Esophagus muscularis mucosa (tissue), 4 donors: ENCODE results near the gene BCAS3. TPM values are rescaled to one million over a fixed set of nuclear protein-coding genes. Genes with fewer than 3 reads are reported as not detected.

Experiments used
- DNase-seq: peaks from one replicate; pipeline ENCODE4 v3.0.0-alpha.2; 2017; ENCODE audit errors: extremely low spot score
- H3K27ac ChIP-seq, 4 donors: fragments of 200-600 bp; sonication (generic); replicated peaks in 1 of 4; 1 replicate in 3 of 4; 2 replicates in 1 of 4; pipeline ENCODE4 v1.5.1; 2016 to 2019; ENCODE audit warnings: mild to moderate bottlenecking in 1 of 4
- H3K27me3 ChIP-seq, 4 donors: fragments of 200-600 bp; sonication (generic); one replicate each; pipeline versions ENCODE4 v1.5.1 to v1.6.0; 2016 to 2019
- H3K36me3 ChIP-seq, 4 donors: fragments of 200-600 bp; sonication (generic); one replicate each; pipeline ENCODE4 v1.5.1; 2016 to 2019
- H3K4me1 ChIP-seq, 4 donors: fragments of 200-600 bp; sonication (generic); one replicate each; pipeline ENCODE4 v1.5.1; 2016 to 2019
- H3K4me3 ChIP-seq, 4 donors: fragments of 200-600 bp; sonication (generic); 1 replicate in 2 of 4; 2 replicates in 2 of 4; pipeline ENCODE4 v1.5.1; 2016 to 2019; ENCODE audit warnings: mild to moderate bottlenecking in 4 of 4, moderate library complexity in 1 of 4
- H3K9me3 ChIP-seq, 4 donors: fragments of 200-600 bp; sonication (generic); 1 replicate in 3 of 4; 2 replicates in 1 of 4; pipeline ENCODE4 v1.5.1; 2016 to 2019
- CTCF ChIP-seq, 3 experiments: fragments of 200-600 bp in 2 of 3; fragments of 450-650 bp in 1 of 3; sonication (generic) in 2 of 3; IDR thresholded peaks; one replicate each; pipeline ENCODE4 v1.5.1; 2017 to 2019; ENCODE audit warnings: antibody characterized with exemption in 3 of 3, mild to moderate bottlenecking in 2 of 3, moderate library complexity in 1 of 3
- EP300 ChIP-seq: sonication (generic); formaldehyde crosslinking; IDR thresholded peaks from one replicate; pipeline ENCODE4 v1.6.1; 2017; ENCODE audit warnings: antibody characterized with exemption
- POLR2A ChIP-seq: fragments of 450-650 bp; IDR thresholded peaks from one replicate; pipeline ENCODE4 v1.6.1; 2017; ENCODE audit warnings: antibody characterized with exemption, moderate library complexity, mild to moderate bottlenecking, low read depth
- POLR2AphosphoS5 ChIP-seq, 2 donors: sonication (generic); formaldehyde crosslinking; IDR thresholded peaks; one replicate each; pipeline ENCODE4 v1.6.1; 2017; ENCODE audit warnings: antibody characterized with exemption in 2 of 2
- WGBS: methylation state at CpG from one replicate; pipeline ENCODE4 v1.1.5; 2018; 5-methylcytosine and 5-hydroxymethylcytosine counted together
- intact Hi-C: fragments of 100-400 bp; cut with DNase I; formaldehyde crosslinking; loops from one replicate; pipeline ENCODE4 v1.15.1; 2023
- total RNA-seq, 4 donors: library from RNA; depleted of rRNA; stranded (reverse); fragments of >200 nt; gene quantifications; one replicate each; pipeline versions ENCODE4 v1.1.0 to v1.2.1, GENCODE V29; 2016

The BCAS3 gene
- total RNA-seq, 4 donors from 2014 or later, result 17.4 to 25.7 (median 19.5) TPM

- Histone ChIP-seq H3K4me3 (no peak overlapping the region), H3K9me3 (no peaks in the 10 kb centered on the region), H3K4me1 (peaks cover 22 to 73% (median 60%) of the 10 kb centered on the region in 4 donors), H3K27ac (peak overlapping the region in 3 of 4 donors; percentile 73 to 78 (median 75)), H3K27me3 (no peaks in the 10 kb centered on the region), H3K36me3 (no peaks in the 10 kb centered on the region)
- WGBS, result 86% methylated on average over 15 of the region's 15 CpGs
- intact Hi-C loops, result no loop called here
- TF ChIP-seq EP300 (no peak), CTCF (IDR thresholded peaks at IDR 0.05) (no peak), POLR2AphosphoS5 (IDR thresholded peaks at IDR 0.05) (no peak), POLR2A (no peak)
- DNase-seq, result no peak
These were observed 635.0 kb downstream of the BCAS3 start for GRCh38 chr17:61312406-61313295.

- WGBS, result 81% methylated on average over 20 of the region's 21 CpGs
- DNase-seq, result no peak
- Histone ChIP-seq H3K27ac (peak overlapping the region; percentile 73 to 82 (median 76)), H3K27me3 (no peaks in the 10 kb centered on the region), H3K4me1 (peaks cover 22 to 64% (median 50%) of the 10 kb centered on the region in 4 donors), H3K36me3 (no peaks in the 10 kb centered on the region), H3K9me3 (no peaks in the 10 kb centered on the region), H3K4me3 (no peak overlapping the region)
- TF ChIP-seq EP300 (no peak), CTCF (IDR thresholded peaks at IDR 0.05) (no peak), POLR2A (no peak), POLR2AphosphoS5 (IDR thresholded peaks at IDR 0.05) (no peak)
- intact Hi-C loops, result no loop called here
These were observed 636.0 kb downstream of the BCAS3 start for GRCh38 chr17:61313461-61314326.

GRCh38 chr17:61314368-61315078 is 636.9 kb downstream of the BCAS3 start:
- no peaks in the 10 kb centered on the region for H3K9me3 ChIP-seq
- TF ChIP-seq POLR2A (no peak), CTCF (IDR thresholded peaks at IDR 0.05) (peak in 2 of 3 experiments; percentile 16 to 42), POLR2AphosphoS5 (IDR thresholded peaks at IDR 0.05) (peak; percentile 39 to 58)
- DNase-seq, result no peak
- no peaks in the 10 kb centered on the region for H3K36me3 ChIP-seq
- peaks cover 22 to 56% (median 42%) of the 10 kb centered on the region in 4 donors for H3K4me1 ChIP-seq
- no peaks in the 10 kb centered on the region for H3K27me3 ChIP-seq
- WGBS, result 38% methylated on average over 8 of the region's 8 CpGs
- H3K4me3 ChIP-seq, result no peak overlapping the region
- H3K27ac ChIP-seq, result peak overlapping the region; percentile 73 to 82 (median 76)
- intact Hi-C loops, result no loop called here

GRCh38 chr17:61316633-61317032 is 639.0 kb downstream of the BCAS3 start:
- intact Hi-C loops, result no loop called here
- H3K4me3 ChIP-seq, result no peak overlapping the region
- H3K27me3 ChIP-seq, result no peaks in the 10 kb centered on the region
- TF ChIP-seq POLR2AphosphoS5 (IDR thresholded peaks at IDR 0.05) (no peak), POLR2A (no peak)
- H3K36me3 ChIP-seq, result no peaks in the 10 kb centered on the region
- no peaks in the 10 kb centered on the region for H3K9me3 ChIP-seq
- no peak for DNase-seq
- H3K27ac ChIP-seq, result peak overlapping the region in 2 of 4 donors; percentile 0 to 21
- H3K4me1 ChIP-seq, result peaks cover 22 to 37% (median 26%) of the 10 kb centered on the region in 4 donors
- WGBS, result 84% methylated on average over 6 of the region's 6 CpGs
